HCT116 (cell line): ENCODE results near the gene PLCB1.

Source experiments
- EZH2 ChIP-seq: fragments of 200-600 bp; sonication (generic); IDR thresholded peaks from 2 replicates; pipeline ENCODE4 v1.6.1; 2017; ENCODE audit warnings: antibody characterized with exemption, mixed run types
- FOSL1 ChIP-seq: IDR thresholded peaks from 2 replicates; pipeline ENCODE4 v1.6.1; 2012; ENCODE audit warnings: low read depth
- POLR2A ChIP-seq: IDR thresholded peaks from 2 replicates; pipeline ENCODE4 v1.7.0; 2011; ENCODE audit warnings: borderline replicate concordance; ENCODE audit not compliant: insufficient read depth, insufficient read length; ENCODE audit errors: extremely low read depth
- POLR2AphosphoS5 ChIP-seq: IDR thresholded peaks from 2 replicates; pipeline ENCODE4 v1.6.1; 2011; ENCODE audit warnings: mild to moderate bottlenecking, low read depth, low read length, moderate library complexity
- RAD21 ChIP-seq: IDR thresholded peaks from 2 replicates; pipeline ENCODE4 v1.6.1; 2012; ENCODE audit warnings: low read depth, mild to moderate bottlenecking
- TF ChIP-seq, protein P1 (sequence below), 3 experiments: fragments of 200-600 bp in 1 of 3; sonication (generic) in 1 of 3; IDR thresholded peaks in 2 of 3; conservative IDR thresholded peaks in 1 of 3; 2 replicates each; pipeline ENCODE4 v1.5.1; 2012 to 2017; ENCODE audit warnings: low read depth in 2 of 3, low read length in 2 of 3, antibody characterized with exemption in 1 of 3, borderline replicate concordance in 1 of 3, control low read depth in 1 of 3, mild to moderate bottlenecking in 1 of 3, mixed read lengths in 1 of 3, mixed run types in 1 of 3, moderate library complexity in 1 of 3; ENCODE audit not compliant: insufficient read depth in 1 of 3
- TF ChIP-seq, protein P2 (sequence below): IDR thresholded peaks from 2 replicates; pipeline ENCODE4 v1.6.1; 2011; ENCODE audit warnings: mild to moderate bottlenecking, low read length, moderate library complexity; ENCODE audit not compliant: insufficient replicate concordance; ENCODE audit errors: extremely low read depth
- TF ChIP-seq, protein P3 (sequence below): IDR thresholded peaks from 2 replicates; pipeline ENCODE4 v1.6.1; 2012
- TF ChIP-seq, protein P4 (sequence below): IDR thresholded peaks from 2 replicates; pipeline ENCODE4 v1.6.1; 2012; ENCODE audit warnings: low read depth

DNA sequence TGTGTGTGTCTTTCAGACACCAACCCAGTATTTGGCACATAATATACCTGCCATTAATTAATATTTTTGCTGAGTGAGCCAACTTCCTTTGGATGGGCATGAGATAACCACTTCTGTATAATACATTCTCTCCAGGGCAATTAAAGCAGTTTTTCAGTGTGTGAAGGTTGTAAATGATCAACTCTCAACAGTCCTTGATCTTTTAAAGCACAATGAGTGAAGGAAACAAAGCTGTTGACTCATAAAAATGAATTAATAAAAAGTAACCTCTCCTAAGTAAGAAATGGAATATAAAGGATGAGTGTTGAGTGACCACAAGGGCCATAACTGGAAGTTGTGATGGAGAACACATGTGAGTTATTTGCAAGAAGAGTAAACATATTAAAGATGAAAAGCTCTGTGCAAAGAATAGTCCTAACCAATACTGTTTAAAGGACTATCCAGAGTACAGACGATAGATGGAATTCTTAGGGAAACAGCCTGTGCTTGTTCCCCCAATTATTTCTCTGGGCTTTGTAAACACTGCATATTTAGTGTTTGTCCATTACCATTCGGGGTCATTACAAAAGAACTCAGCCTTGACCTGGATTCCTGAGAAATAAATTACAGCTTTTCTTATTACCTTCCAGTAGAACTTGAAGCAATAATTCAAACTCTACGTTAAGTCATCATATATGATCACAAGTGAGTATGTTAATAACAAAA is 446.2 kb downstream of the PLCB1 start:
- TF ChIP-seq POLR2A (no peak), POLR2AphosphoS5 (no peak), RAD21 (no peak), FOSL1 (no peak), EZH2 (no peak)
- TF ChIP-seq, protein P1, sequence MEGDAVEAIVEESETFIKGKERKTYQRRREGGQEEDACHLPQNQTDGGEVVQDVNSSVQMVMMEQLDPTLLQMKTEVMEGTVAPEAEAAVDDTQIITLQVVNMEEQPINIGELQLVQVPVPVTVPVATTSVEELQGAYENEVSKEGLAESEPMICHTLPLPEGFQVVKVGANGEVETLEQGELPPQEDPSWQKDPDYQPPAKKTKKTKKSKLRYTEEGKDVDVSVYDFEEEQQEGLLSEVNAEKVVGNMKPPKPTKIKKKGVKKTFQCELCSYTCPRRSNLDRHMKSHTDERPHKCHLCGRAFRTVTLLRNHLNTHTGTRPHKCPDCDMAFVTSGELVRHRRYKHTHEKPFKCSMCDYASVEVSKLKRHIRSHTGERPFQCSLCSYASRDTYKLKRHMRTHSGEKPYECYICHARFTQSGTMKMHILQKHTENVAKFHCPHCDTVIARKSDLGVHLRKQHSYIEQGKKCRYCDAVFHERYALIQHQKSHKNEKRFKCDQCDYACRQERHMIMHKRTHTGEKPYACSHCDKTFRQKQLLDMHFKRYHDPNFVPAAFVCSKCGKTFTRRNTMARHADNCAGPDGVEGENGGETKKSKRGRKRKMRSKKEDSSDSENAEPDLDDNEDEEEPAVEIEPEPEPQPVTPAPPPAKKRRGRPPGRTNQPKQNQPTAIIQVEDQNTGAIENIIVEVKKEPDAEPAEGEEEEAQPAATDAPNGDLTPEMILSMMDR (IDR thresholded peaks at IDR 0.05 in 2 of 3, conservative IDR thresholded peaks at IDR 0.05 in 1 of 3; ENCODE audit: borderline replicate concordance in 1 of 3, insufficient read depth in 1 of 3, low read depth in 2 of 3, low read length in 2 of 3), result no peak
- TF ChIP-seq, protein P2, sequence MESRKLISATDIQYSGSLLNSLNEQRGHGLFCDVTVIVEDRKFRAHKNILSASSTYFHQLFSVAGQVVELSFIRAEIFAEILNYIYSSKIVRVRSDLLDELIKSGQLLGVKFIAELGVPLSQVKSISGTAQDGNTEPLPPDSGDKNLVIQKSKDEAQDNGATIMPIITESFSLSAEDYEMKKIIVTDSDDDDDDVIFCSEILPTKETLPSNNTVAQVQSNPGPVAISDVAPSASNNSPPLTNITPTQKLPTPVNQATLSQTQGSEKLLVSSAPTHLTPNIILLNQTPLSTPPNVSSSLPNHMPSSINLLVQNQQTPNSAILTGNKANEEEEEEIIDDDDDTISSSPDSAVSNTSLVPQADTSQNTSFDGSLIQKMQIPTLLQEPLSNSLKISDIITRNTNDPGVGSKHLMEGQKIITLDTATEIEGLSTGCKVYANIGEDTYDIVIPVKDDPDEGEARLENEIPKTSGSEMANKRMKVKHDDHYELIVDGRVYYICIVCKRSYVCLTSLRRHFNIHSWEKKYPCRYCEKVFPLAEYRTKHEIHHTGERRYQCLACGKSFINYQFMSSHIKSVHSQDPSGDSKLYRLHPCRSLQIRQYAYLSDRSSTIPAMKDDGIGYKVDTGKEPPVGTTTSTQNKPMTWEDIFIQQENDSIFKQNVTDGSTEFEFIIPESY, result no peak
- TF ChIP-seq, protein P3, sequence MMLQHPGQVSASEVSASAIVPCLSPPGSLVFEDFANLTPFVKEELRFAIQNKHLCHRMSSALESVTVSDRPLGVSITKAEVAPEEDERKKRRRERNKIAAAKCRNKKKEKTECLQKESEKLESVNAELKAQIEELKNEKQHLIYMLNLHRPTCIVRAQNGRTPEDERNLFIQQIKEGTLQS, result no peak
- TF ChIP-seq, protein P4, sequence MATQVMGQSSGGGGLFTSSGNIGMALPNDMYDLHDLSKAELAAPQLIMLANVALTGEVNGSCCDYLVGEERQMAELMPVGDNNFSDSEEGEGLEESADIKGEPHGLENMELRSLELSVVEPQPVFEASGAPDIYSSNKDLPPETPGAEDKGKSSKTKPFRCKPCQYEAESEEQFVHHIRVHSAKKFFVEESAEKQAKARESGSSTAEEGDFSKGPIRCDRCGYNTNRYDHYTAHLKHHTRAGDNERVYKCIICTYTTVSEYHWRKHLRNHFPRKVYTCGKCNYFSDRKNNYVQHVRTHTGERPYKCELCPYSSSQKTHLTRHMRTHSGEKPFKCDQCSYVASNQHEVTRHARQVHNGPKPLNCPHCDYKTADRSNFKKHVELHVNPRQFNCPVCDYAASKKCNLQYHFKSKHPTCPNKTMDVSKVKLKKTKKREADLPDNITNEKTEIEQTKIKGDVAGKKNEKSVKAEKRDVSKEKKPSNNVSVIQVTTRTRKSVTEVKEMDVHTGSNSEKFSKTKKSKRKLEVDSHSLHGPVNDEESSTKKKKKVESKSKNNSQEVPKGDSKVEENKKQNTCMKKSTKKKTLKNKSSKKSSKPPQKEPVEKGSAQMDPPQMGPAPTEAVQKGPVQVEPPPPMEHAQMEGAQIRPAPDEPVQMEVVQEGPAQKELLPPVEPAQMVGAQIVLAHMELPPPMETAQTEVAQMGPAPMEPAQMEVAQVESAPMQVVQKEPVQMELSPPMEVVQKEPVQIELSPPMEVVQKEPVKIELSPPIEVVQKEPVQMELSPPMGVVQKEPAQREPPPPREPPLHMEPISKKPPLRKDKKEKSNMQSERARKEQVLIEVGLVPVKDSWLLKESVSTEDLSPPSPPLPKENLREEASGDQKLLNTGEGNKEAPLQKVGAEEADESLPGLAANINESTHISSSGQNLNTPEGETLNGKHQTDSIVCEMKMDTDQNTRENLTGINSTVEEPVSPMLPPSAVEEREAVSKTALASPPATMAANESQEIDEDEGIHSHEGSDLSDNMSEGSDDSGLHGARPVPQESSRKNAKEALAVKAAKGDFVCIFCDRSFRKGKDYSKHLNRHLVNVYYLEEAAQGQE, result no peak
